ENCODE results near the gene VDAC2.
A peak's percentile ranks its signal among the peaks of the same experiment; 100 is the strongest.
"Not testable (repeated sequence)": the region's sequence is repeated elsewhere in the genome, so short reads cannot be mapped to it uniquely, and the experiment has no call there.

VDAC2 gene

GRCh38 chr10:75197066-75197465, 13.5 kb upstream of the VDAC2 start:
- no peak for DNase-seq (ENCODE audit: low read depth)
- H3K4me3 ChIP-seq (ENCODE audit: low read depth, low read length), result no peak overlapping the region

GRCh38 chr10:75197906-75198305, 12.7 kb upstream of the VDAC2 start:
- no peak overlapping the region for H3K4me3 ChIP-seq (ENCODE audit: low read depth, low read length)
- DNase-seq (ENCODE audit: low read depth), result no peak

GRCh38 chr10:75199949-75200348, 10.6 kb upstream of the VDAC2 start:
- not testable (repeated sequence) for H3K4me3 ChIP-seq (ENCODE audit: low read depth, low read length); DNase-seq (ENCODE audit: low read depth)

GRCh38 chr10:75201793-75202307, 8.7 kb upstream of the VDAC2 start:
- no peak overlapping the region for H3K4me3 ChIP-seq (ENCODE audit: low read depth, low read length)
- DNase-seq (ENCODE audit: low read depth), result no peak

- no peak overlapping the region for H3K4me3 ChIP-seq (ENCODE audit: low read depth, low read length)
- no peak for DNase-seq (ENCODE audit: low read depth)
These were observed 8.1 kb upstream of the VDAC2 start for GRCh38 chr10:75202321-75203045.

- not testable (repeated sequence) for DNase-seq (ENCODE audit: low read depth); H3K4me3 ChIP-seq (ENCODE audit: low read depth, low read length)
These were observed 7.5 kb upstream of the VDAC2 start for GRCh38 chr10:75203046-75203620.

- DNase-seq (ENCODE audit: low read depth), result no peak
- H3K4me3 ChIP-seq (ENCODE audit: low read depth, low read length), result no peak overlapping the region
These were observed 6.9 kb upstream of the VDAC2 start for GRCh38 chr10:75203724-75204123.

- no peak for DNase-seq (ENCODE audit: low read depth)
These were observed 4.7 kb upstream of the VDAC2 start for GRCh38 chr10:75205908-75206307.

GRCh38 chr10:75206638-75207037, 4.0 kb upstream of the VDAC2 start:
- not testable (repeated sequence) for DNase-seq (ENCODE audit: low read depth); H3K4me3 ChIP-seq (ENCODE audit: low read depth, low read length)

More at GRCh38 chr10:75205908-75206307, 4.7 kb upstream of the VDAC2 start:
- H3K4me3 ChIP-seq (ENCODE audit: low read depth, low read length), result no peak overlapping the region

- no peak overlapping the region for H3K4me3 ChIP-seq (ENCODE audit: low read depth, low read length)
- no peak for DNase-seq (ENCODE audit: low read depth)
These were observed 3.3 kb upstream of the VDAC2 start for GRCh38 chr10:75207079-75207856.

- DNase-seq (ENCODE audit: low read depth), result no peak
- no peak overlapping the region for H3K4me3 ChIP-seq (ENCODE audit: low read depth, low read length)
These were observed 2.8 kb upstream of the VDAC2 start for GRCh38 chr10:75207857-75208144.

- H3K4me3 ChIP-seq (ENCODE audit: low read depth, low read length), result no peak overlapping the region
- DNase-seq (ENCODE audit: low read depth), result peak; percentile 51
These were observed 2.4 kb upstream of the VDAC2 start for GRCh38 chr10:75208181-75208580.

- DNase-seq (ENCODE audit: low read depth), result no peak
- peak overlapping the region; percentile 93 for H3K4me3 ChIP-seq (ENCODE audit: low read depth, low read length)
These were observed 1.3 kb upstream of the VDAC2 start for GRCh38 chr10:75209086-75209920.

- DNase-seq (ENCODE audit: low read depth), result peak; percentile 31
- H3K4me3 ChIP-seq (ENCODE audit: low read depth, low read length), result peak overlapping the region; percentile 93
These were observed 695 bp upstream of the VDAC2 start for GRCh38 chr10:75209921-75210281.

- DNase-seq (ENCODE audit: low read depth), result no peak
- peak overlapping the region; percentile 93 for H3K4me3 ChIP-seq (ENCODE audit: low read depth, low read length)
These were observed 553 bp downstream of the VDAC2 start for GRCh38 chr10:75211007-75211691.

GRCh38 chr10:75212343-75212742, 1.7 kb downstream of the VDAC2 start:
- peak overlapping the region; percentile 93 for H3K4me3 ChIP-seq (ENCODE audit: low read depth, low read length)

GRCh38 chr10:75220274-75220673, 9.7 kb downstream of the VDAC2 start:
- no peak for DNase-seq (ENCODE audit: low read depth)
- H3K4me3 ChIP-seq (ENCODE audit: low read depth, low read length), result no peak overlapping the region

More at GRCh38 chr10:75212343-75212742, 1.7 kb downstream of the VDAC2 start:
- no peak for DNase-seq (ENCODE audit: low read depth)

- not testable (repeated sequence) for DNase-seq (ENCODE audit: low read depth); H3K4me3 ChIP-seq (ENCODE audit: low read depth, low read length)
These were observed 10.9 kb downstream of the VDAC2 start for GRCh38 chr10:75221492-75221891.

GRCh38 chr10:75223507-75223906, 12.9 kb downstream of the VDAC2 start:
- no peak overlapping the region for H3K4me3 ChIP-seq (ENCODE audit: low read depth, low read length)
- DNase-seq (ENCODE audit: low read depth), result no peak
